HG03460 (cell line): ENCODE results near the gene CYB561D2.

ENCODE experiments used
- ATAC-seq: cut with Tn5 transposase; IDR thresholded peaks from one replicate; pipeline ENCODE4 v1.9.1; 2021; ENCODE audit not compliant: unreplicated experiment

CYB561D2 gene

GRCh38 chr3:50323092-50323600, 27.5 kb upstream of the CYB561D2 start:
- no peak for ATAC-seq

GRCh38 chr3:50323614-50324199, 27.0 kb upstream of the CYB561D2 start:
- ATAC-seq: no peak

GRCh38 chr3:50324351-50325112, 26.1 kb upstream of the CYB561D2 start:
- no peak for ATAC-seq

GRCh38 chr3:50325113-50325480, 25.6 kb upstream of the CYB561D2 start:
- ATAC-seq: no peak

GRCh38 chr3:50325497-50326181, 25.0 kb upstream of the CYB561D2 start:
- no peak for ATAC-seq

GRCh38 chr3:50326182-50326541, 24.5 kb upstream of the CYB561D2 start:
- no peak for ATAC-seq

- ATAC-seq: no peak
These were observed 23.5 kb upstream of the CYB561D2 start for GRCh38 chr3:50327129-50327528.

- peak; percentile 80 for ATAC-seq
These were observed 22.5 kb upstream of the CYB561D2 start, which contains the start of gene TUSC2 for GRCh38 chr3:50327943-50328691. Gene TUSC2, minus strand, starts transcription at chr3:50328223. Its CDS starts 124 bp downstream, at chr3:50328099.

- ATAC-seq: no peak
These were observed 20.3 kb upstream of the CYB561D2 start for GRCh38 chr3:50330330-50330729.

GRCh38 chr3:50331364-50331907, 19.2 kb upstream of the CYB561D2 start:
- no peak for ATAC-seq

- ATAC-seq: no peak
These were observed 16.8 kb upstream of the CYB561D2 start for GRCh38 chr3:50333744-50334328.

GRCh38 chr3:50334339-50335075, 16.2 kb upstream of the CYB561D2 start:
- no peak for ATAC-seq

GRCh38 chr3:50336452-50337174, 14.0 kb upstream of the CYB561D2 start:
- ATAC-seq: peak; percentile 30

- peak; percentile 66 for ATAC-seq
These were observed 13.3 kb upstream of the CYB561D2 start for GRCh38 chr3:50337175-50337861.

GRCh38 chr3:50338965-50339364, 11.7 kb upstream of the CYB561D2 start:
- no peak for ATAC-seq

GRCh38 chr3:50339485-50340146, 11.0 kb upstream of the CYB561D2 start:
- ATAC-seq: no peak

GRCh38 chr3:50340147-50340447, 10.6 kb upstream of the CYB561D2 start:
- no peak for ATAC-seq
